DOHH2 (cell line): ENCODE results near the gene GOLGA8Q.
"Not testable (repeated sequence)": the region's sequence is repeated elsewhere in the genome, so short reads cannot be mapped to it uniquely, and the experiment has no call there.

Experiments
- CTCF ChIP-seq: fragments of 200-600 bp; sonication (generic); IDR thresholded peaks from one replicate; pipeline ENCODE4 v1.5.1; 2014; ENCODE audit warnings: antibody characterized with exemption, mild to moderate bottlenecking, low read depth, low read length; ENCODE audit not compliant: poor library complexity, severe bottlenecking
- EZH2phosphoT487 ChIP-seq: fragments of 200-600 bp; sonication (generic); IDR thresholded peaks from 2 replicates; pipeline ENCODE4 v1.6.1; 2017; ENCODE audit warnings: borderline replicate concordance, mild to moderate bottlenecking, antibody characterized with exemption, low read length, moderate library complexity, mixed read lengths

- TF ChIP-seq CTCF, EZH2phosphoT487: not testable (repeated sequence)
Measured at GRCh38 chr15:30502904-30503781, 48.7 kb upstream of the GOLGA8Q start.
